NAMALWA (cell line): ENCODE data around the gene CLK4.

Experiments
- DNase-seq: peaks from one replicate; pipeline ENCODE4 v3.0.0-alpha.2; 2015; ENCODE audit warnings: low spot score

Gene CLK4

DNA sequence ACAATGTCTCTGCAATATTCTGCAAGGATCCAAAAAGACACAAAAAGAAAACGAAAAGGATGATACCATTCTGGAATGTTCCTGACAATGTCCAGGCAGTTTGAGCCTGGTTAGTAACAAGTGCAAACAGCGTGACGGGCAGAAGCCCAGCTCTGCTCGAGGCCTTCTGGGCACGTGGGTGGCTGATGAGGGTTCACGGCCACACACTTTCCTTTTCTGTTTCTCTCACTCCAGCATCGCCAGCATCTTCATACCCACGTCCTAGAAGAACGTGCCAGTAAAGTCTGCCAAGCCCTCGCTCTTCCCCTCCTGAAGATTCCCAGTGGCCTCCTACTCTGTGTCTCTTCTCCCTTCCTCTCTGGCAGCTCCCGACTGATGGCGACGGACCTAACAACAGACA lies 73.3 kb downstream of the CLK4 start:
- DNase-seq, result no peak
